HG03457 (cell line): ENCODE results near the gene AMY2A.
"Not testable (repeated sequence)": the region's sequence is repeated elsewhere in the genome, so short reads cannot be mapped to it uniquely, and the experiment has no call there.

ENCODE experiments used
- ATAC-seq: cut with Tn5 transposase; IDR thresholded peaks from one replicate; pipeline ENCODE4 v1.9.1; 2021; ENCODE audit warnings: moderate number of reproducible peaks; ENCODE audit not compliant: unreplicated experiment

The AMY2A gene

DNA sequence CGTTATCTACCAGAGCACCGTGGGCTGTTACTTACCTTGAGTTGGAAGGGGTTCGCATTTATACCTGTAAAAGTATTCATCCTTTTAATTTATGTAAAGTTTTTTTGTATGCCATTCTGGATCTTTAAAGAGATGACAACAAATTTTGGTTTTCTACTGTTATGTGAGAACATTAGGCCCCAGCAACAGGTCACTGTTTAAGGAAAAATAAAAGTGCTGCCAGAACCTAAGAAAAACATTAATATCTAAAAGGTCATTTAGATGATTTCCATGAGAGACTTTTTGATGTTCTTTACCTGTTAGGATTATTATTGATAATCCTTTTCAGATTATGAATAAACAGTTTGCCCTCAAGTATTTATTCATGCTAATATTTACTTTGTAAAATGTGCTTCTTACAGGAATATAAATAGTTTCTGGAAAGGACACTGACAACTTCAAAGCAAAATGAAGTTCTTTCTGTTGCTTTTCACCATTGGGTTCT lies at the start of gene AMY2A:
TSS of gene AMY2A (plus strand) at position 434 of the 484 bp plus-strand sequence. CDS start at position 448, 14 bp downstream.
- not testable (repeated sequence) for ATAC-seq

DNA sequence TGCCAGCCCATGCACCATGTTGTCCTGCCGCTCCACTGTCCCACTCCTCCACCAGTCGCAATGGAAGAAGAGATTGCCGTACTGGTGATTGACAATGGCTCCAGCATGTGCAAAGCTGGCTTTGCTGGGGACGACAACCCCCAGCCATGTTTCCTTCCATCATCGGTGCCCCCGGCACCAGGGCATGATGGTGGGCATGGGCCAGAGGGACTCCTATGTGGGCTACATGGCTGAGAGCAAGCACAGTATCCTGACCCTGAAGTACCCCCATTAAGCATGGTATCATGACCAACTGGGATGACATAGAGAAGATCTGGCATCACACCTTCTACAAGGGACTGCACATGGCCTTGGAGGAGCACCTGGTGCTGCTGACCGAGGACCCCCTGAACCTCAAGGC lies 47.7 kb upstream of the AMY2A start:
- ATAC-seq, result no peak

- ATAC-seq, result not testable (repeated sequence)
These were observed 45.9 kb upstream of the AMY2A start, which contains the start of gene AMY2B for GRCh38 chr1:103571289-103571688. AMY2B (plus strand) TSS chr1:103571589; CDS start chr1:103571603, 14 bp downstream.

DNA sequence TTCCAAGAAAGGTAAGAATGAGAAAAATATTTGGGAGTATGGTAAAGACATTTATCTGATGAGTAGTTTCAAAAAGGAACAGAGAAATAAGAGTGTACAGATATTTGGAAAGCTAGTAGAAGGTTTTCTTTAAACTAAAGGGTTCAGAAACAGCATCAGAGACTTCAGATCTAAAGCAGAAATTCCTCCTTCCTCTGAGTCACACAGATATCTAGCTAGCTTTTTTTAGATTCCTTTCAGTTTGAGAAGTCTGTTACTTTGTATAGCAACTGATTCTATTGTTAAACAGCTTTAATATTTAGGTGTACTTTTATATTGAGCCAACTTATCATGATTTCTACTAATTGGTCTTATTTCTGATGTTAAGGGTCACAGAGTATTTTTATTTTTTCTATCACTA lies 41.2 kb upstream of the AMY2A start:
- ATAC-seq, result no peak

GRCh38 chr1:103576784-103577183 lies 40.4 kb upstream of the AMY2A start:
- ATAC-seq, result not testable (repeated sequence)

DNA sequence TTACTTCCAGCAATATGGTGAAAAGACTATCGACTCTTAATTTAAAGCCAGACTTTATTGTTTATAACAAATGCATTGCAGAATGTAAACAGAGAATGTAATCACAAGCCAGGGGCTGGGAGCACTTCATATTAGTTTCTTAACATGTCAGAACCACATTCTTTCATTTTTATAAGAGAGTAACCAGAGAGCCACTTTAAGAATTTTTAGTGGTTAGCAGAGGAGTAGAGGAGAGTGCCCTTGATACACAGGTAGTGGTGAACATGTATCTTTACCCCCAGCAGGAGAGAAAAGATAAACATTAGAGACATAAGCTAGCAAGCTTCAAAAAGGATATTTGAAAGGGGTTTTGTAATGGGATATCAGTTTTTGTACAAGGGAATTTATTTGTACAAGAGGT lies 34.8 kb upstream of the AMY2A start:
- no peak for ATAC-seq

DNA sequence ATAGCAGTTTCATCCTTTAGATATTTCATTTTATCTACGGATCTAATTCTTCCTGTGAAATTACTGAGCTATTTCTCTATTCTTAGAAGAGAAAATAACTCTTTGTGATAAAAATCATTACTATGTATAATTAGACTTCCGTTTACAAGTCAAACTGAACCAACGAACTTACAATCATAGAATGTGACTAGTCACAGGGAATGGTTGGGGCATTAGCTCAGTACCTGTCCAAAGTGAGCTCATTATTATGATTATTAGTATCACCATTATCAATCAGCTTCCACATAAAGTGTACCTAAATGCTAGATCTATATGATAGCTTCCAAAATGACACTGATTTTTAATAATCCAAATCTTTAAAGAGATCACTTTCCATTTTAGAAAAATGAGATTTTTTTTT lies 33.3 kb upstream of the AMY2A start:
- no peak for ATAC-seq

- no peak for ATAC-seq
These were observed 32.7 kb upstream of the AMY2A start for GRCh38 chr1:103584537-103584936.

DNA sequence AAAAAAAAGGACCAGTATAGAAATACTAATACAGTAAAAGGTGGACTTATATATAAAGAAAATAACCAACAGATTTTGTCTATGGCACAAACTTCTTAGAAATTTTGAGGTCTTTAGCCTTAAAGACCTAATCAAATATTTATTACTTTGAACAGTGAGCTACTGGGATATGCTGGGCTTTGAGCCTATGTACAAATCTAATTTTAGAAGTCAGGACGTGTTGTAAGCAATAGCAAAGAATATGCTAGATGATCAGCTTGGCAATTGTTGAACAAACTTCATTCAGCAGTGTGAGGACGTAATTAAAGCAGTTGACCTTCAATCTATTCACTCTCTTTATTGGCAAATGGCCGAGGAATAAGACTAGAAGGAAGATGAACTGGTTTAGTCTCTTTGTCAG lies 14.5 kb upstream of the AMY2A start:
- not testable (repeated sequence) for ATAC-seq

DNA sequence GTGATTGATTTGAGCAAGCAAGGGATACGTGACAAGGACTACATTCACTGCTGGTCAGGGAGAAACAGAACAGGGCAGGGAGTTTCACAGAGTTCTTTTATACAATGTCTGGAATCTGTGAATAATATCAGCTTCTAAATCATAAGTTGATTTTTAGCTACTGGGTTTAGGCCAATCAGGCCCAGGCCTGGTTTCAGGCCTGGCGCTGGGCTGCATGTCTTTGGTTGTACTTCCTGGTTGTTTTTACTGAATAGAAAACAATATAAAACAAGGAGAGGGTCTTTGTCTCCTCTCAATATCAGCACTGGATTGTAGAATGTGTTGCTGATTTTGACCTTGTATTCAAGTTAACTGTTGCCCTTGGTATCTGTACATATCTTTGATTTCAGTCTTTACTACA lies 865 bp upstream of the AMY2A start:
- ATAC-seq, result no peak

DNA sequence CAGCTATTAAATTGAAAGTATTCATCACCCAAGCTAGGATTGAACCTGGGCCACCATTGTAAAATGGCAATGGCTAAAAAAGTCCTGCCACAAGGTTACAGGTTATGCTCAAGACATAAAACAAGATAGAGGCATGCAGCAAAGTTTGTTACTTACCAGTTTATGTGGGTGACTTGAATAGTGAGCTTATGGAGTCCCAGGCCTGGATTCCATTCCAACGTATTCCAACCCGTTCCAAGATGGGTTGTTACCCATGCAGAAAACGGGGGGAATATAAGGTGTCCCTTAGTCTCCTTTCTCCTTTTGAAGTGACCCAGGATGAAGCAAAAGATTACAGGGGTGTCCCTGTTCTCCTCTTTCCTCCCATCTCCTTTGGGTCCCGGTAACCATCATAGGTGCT lies 10.2 kb downstream of the AMY2A start:
- ATAC-seq, result not testable (repeated sequence)

- not testable (repeated sequence) for ATAC-seq
These were observed 24.0 kb downstream of the AMY2A start for GRCh38 chr1:103641194-103641593.

GRCh38 chr1:103643908-103644307 lies 26.7 kb downstream of the AMY2A start:
- ATAC-seq, result not testable (repeated sequence)

GRCh38 chr1:103650305-103650704 lies 33.1 kb downstream of the AMY2A start:
- not testable (repeated sequence) for ATAC-seq

DNA sequence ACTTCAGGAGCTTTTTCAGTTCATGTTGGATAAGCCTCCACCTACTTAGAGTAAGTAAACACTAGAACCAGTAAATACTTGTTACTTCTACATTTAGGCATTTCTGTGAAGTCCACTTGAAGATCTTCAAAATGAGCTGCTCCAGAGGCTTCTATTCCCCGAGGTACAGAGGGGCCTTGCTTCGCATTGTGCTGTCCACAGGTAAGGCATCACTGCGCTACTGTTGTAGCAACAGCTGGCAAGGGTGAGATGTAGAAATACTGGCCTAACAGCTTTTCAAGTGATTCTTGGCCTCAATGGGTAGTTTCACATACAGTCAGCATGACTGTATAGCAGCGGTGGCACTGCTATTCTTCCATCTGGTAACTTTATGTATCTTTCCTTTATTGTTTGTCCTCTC lies 33.7 kb downstream of the AMY2A start:
- not testable (repeated sequence) for ATAC-seq

- ATAC-seq, result not testable (repeated sequence)
These were observed 36.9 kb downstream of the AMY2A start for GRCh38 chr1:103654133-103654532.

DNA sequence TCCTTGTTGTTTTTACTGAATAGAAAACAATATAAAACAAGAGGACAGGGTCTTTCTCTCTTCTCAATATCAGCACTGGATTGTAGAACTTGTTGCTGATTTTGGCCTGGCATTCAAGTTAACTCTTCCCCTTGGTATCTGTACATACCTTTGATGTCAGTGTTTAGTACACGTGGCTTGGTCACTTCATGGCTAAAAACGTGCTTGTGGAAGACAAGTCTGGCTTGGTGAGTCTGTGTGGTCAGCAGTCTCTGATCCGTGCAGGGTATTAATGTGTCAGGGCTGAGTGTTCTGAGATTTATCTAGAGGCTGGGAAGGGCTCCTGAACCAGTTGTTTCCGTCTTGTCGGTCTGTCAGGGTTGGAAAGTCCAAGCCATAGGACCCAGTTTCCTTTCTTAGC lies 38.2 kb downstream of the AMY2A start, which contains the start of gene AMY1A:
TSS of gene AMY1A (plus strand) at position 301 of the 400 bp plus-strand sequence. CDS start 571 bp downstream, outside the sequence.
- not testable (repeated sequence) for ATAC-seq
